Skeletal muscle tissue (tissue), 4 donors: ENCODE results near the gene CEP57L1. TPM values are rescaled to one million over a fixed set of nuclear protein-coding genes. Genes with fewer than 3 reads are reported as not detected.
"Not testable (repeated sequence)": the region's sequence is repeated elsewhere in the genome, so short reads cannot be mapped to it uniquely, and the experiment has no call there.

ENCODE experiments used
- H3K27ac ChIP-seq: one replicate; pipeline ENCODE4 v1.7.0; 2013; ENCODE audit warnings: mild to moderate bottlenecking, low read depth, low read length, inconsistent platforms
- H3K27me3 ChIP-seq, 3 donors: one replicate each; pipeline ENCODE4 v1.7.0; 2013; ENCODE audit warnings: low read length in 3 of 3; ENCODE audit not compliant: control insufficient read depth in 3 of 3, insufficient read depth in 3 of 3
- H3K36me3 ChIP-seq, 3 donors: one replicate each; pipeline ENCODE4 v1.7.0; 2013; ENCODE audit warnings: low read length in 3 of 3; ENCODE audit not compliant: control insufficient read depth in 3 of 3, insufficient read depth in 3 of 3
- H3K4me1 ChIP-seq, 3 donors: one replicate each; pipeline ENCODE4 v1.7.0; 2013; ENCODE audit warnings: low read length in 3 of 3, mild to moderate bottlenecking in 3 of 3; ENCODE audit not compliant: control insufficient read depth in 3 of 3, insufficient read depth in 3 of 3
- H3K4me3 ChIP-seq, 3 donors: one replicate each; pipeline ENCODE4 v1.7.0; 2013; ENCODE audit warnings: low read length in 3 of 3
- H3K9ac ChIP-seq, 3 donors: one replicate each; pipeline ENCODE4 v1.7.0; 2013; ENCODE audit warnings: low read length in 3 of 3, mild to moderate bottlenecking in 3 of 3, moderate library complexity in 2 of 3, low read depth in 1 of 3
- H3K9me3 ChIP-seq, 3 donors: one replicate each; pipeline ENCODE4 v1.7.0; 2013; ENCODE audit warnings: low read length in 3 of 3; ENCODE audit not compliant: control insufficient read depth in 3 of 3
- total RNA-seq: library from RNA; depleted of rRNA; stranded (reverse); fragments of >200 nt; gene quantifications from one replicate; pipeline ENCODE4 v1.2.3, GENCODE V29; 2014
- donor health status: Osteomylitis.

Gene CEP57L1
- total RNA-seq, 1 donor from 2014 or later: 20.4 TPM

- Histone ChIP-seq H3K36me3 (no peaks in the 10 kb centered on the region), H3K9ac (no peak overlapping the region), H3K9me3 (no peaks in the 10 kb centered on the region), H3K4me3 (no peak overlapping the region), H3K27ac (no peak overlapping the region), H3K27me3 (peaks cover 0 to 6% (median 2%) of the 10 kb centered on the region in 3 donors), H3K4me1 (no peaks in the 10 kb centered on the region)
Observed at GRCh38 chr6:109182578-109182977, 87.3 kb downstream of the CEP57L1 start.

GRCh38 chr6:109183109-109183650, 87.9 kb downstream of the CEP57L1 start:
- Histone ChIP-seq H3K27ac (no peak overlapping the region), H3K27me3 (peaks cover 0 to 6% (median 2%) of the 10 kb centered on the region in 3 donors), H3K4me1 (peaks cover 0 to 4% (median 0%) of the 10 kb centered on the region in 3 donors), H3K36me3 (no peaks in the 10 kb centered on the region), H3K4me3 (no peak overlapping the region), H3K9me3 (no peaks in the 10 kb centered on the region), H3K9ac (no peak overlapping the region)

DNA sequence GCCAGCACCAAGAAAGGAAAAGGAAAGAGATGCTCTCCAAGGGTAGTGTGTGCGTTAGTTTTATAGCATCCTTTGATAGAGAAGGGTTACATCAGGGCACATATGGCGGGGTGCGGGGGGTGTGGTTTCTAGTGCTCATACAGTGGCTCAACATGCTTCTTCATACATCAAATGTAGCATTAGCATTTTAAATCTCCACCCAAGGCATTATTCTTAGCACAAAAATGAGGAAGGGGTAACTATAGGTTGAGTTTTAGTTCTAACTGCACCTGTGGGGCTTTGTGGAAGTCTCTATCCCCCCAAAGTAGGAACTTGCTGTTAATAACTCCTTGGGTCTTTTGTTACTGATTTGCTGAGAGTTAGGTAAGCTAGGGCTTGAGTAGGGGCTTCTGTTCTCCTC, 89.3 kb downstream of the CEP57L1 start:
- H3K4me3 ChIP-seq: no peak overlapping the region
- H3K4me1 ChIP-seq: peaks cover 0 to 4% (median 0%) of the 10 kb centered on the region in 3 donors
- no peak overlapping the region for H3K27ac ChIP-seq
- H3K9me3 ChIP-seq: no peaks in the 10 kb centered on the region
- H3K9ac ChIP-seq: no peak overlapping the region
- H3K36me3 ChIP-seq: no peaks in the 10 kb centered on the region
- H3K27me3 ChIP-seq: peaks cover 0 to 6% (median 2%) of the 10 kb centered on the region in 3 donors

DNA sequence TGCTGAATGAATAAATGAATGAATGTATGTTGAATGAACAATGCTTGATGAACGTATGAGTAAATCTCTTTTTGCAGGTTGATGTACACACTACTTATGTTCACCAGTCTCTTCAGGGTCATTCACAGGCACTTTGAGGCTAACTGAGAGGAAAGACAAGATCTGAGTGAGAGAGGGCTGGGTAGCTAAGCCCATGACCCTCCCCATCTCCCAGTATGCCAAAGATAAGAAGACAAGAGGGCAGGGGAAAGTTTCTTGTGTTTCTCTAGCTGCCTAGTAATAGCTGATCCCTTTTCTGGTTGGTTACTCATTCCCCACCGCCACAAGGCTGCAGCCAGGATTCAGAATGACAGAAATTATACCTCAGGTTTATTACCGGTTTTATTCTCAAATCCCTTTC, 90.7 kb downstream of the CEP57L1 start:
- Histone ChIP-seq H3K9ac (no peak overlapping the region), H3K9me3 (no peaks in the 10 kb centered on the region), H3K36me3 (no peaks in the 10 kb centered on the region), H3K27ac (no peak overlapping the region), H3K27me3 (peaks cover 0 to 2% (median 2%) of the 10 kb centered on the region in 3 donors), H3K4me3 (no peak overlapping the region), H3K4me1 (peaks cover 0 to 4% (median 0%) of the 10 kb centered on the region in 3 donors)

DNA sequence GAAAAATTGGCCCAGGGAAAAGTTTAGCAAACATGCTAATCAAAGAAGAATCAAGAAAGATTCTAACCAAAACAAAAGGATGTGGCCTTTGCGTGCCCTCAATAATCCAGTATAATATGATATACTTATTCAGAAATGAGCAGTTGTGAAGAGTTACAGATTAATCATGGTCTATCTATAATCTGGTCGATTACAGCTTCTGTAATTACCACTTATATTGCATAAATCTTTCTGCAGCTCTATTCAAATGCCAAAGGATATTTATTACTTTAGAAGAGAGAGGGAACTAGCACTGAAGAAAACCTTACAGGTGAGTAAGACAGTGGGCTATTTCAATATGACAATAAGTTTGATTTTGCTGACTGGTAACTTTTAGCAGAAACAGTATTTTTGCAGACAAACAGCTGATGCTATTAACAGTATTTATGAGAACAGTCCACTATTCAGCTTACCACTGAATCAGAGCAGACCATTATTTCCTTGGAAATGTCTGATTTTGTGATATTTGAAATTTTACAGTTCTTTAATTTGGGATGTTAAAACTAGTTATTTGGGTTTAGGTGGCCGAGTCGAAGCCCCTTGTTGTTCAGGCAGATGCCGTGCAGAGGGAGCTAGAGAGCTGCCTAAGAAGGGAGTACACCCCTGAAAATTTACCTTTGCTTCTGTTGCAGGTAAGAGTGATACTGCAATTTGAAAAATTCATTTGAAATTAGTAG, 92.2 kb downstream of the CEP57L1 start:
- no peaks in the 10 kb centered on the region for H3K27me3 ChIP-seq
- H3K36me3 ChIP-seq: no peaks in the 10 kb centered on the region
- H3K4me3 ChIP-seq: no peak overlapping the region
- peaks cover 0 to 4% (median 0%) of the 10 kb centered on the region in 3 donors for H3K4me1 ChIP-seq
- H3K9ac ChIP-seq: peak overlapping the region in 1 of 3 donors; percentile 34
- no peaks in the 10 kb centered on the region for H3K9me3 ChIP-seq
- H3K27ac ChIP-seq: no peak overlapping the region

- Histone ChIP-seq H3K4me3 (no peak overlapping the region), H3K27me3 (no peaks in the 10 kb centered on the region), H3K36me3 (no peaks in the 10 kb centered on the region), H3K9me3 (no peaks in the 10 kb centered on the region), H3K4me1 (peaks cover 0 to 4% (median 0%) of the 10 kb centered on the region in 3 donors), H3K27ac (no peak overlapping the region), H3K9ac (peak overlapping the region in 1 of 3 donors; percentile 34)
Observed at GRCh38 chr6:109188115-109188411, 92.8 kb downstream of the CEP57L1 start.

DNA sequence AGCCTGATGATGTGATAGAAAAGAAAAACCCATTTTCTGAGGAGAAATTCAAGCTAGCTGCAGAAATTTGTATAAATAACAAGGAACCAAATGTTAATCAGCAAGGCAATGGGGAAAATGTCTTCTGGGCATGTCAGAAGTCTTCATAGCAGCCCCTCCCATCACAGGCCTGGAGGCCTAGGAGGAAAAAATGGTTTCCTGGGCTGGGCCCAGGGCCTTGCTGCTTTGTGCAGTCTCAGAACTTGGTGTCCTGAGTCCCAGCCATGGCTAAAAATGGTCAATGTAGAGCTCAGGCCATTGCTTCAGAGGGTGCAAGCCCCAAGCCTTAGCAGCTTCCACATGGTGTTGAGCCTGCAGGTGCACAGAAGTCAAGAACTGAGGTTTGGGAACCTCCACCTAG, 96.1 kb downstream of the CEP57L1 start:
- not testable (repeated sequence) for H3K36me3 ChIP-seq, H3K9me3 ChIP-seq, H3K4me1 ChIP-seq, H3K9ac ChIP-seq, H3K27me3 ChIP-seq, H3K27ac ChIP-seq, H3K4me3 ChIP-seq

DNA sequence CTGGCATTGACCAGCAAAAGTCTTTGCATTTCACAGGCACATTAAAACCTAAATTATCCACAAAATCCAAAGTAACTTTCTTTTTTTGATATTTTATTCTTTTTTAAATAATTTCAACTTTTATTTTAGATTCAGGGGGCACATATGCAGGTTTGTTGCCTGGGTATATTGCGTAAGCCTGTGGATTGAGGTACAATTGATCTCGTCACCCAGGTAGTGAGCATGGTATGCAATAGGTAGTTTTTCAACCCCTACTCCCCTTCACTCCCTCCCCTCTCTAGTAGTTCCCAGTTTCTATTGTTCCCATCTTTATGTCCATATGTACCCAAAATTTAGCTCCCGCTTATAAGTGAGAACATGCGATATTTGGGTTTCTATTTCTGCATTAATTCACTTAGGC, 97.6 kb downstream of the CEP57L1 start:
- H3K27me3 ChIP-seq: no peaks in the 10 kb centered on the region
- no peaks in the 10 kb centered on the region for H3K36me3 ChIP-seq
- H3K9me3 ChIP-seq: no peaks in the 10 kb centered on the region
- peaks cover 2 to 8% (median 4%) of the 10 kb centered on the region in 3 donors for H3K4me1 ChIP-seq
- no peak overlapping the region for H3K27ac ChIP-seq
- H3K4me3 ChIP-seq: no peak overlapping the region
- no peak overlapping the region for H3K9ac ChIP-seq

DNA sequence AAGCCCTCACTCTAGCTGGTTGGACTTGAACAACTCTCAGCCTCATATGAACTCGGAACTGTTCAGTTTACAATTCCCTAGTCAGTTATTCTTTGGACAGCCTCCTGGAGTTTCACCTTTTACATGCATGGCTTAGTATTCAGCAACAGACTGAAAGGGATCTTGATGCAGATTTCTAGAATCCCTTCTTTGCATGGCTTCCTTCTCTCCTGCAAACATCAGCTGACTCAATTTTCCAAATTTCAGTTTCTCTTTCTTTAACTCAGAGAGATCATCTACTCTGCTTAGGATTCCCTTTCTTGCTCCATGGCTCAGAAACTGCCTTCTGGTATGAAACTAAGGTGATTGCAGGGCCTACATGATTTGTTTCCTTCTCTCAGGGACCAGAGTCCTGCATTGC, 99.6 kb downstream of the CEP57L1 start:
- no peak overlapping the region for H3K9ac ChIP-seq
- H3K4me3 ChIP-seq: no peak overlapping the region
- no peaks in the 10 kb centered on the region for H3K36me3 ChIP-seq
- no peak overlapping the region for H3K27ac ChIP-seq
- H3K27me3 ChIP-seq: no peaks in the 10 kb centered on the region
- peaks cover 2 to 5% (median 4%) of the 10 kb centered on the region in 3 donors for H3K4me1 ChIP-seq
- H3K9me3 ChIP-seq: no peaks in the 10 kb centered on the region

- Histone ChIP-seq H3K9ac (no peak overlapping the region), H3K27ac (no peak overlapping the region), H3K36me3 (no peaks in the 10 kb centered on the region), H3K9me3 (no peaks in the 10 kb centered on the region), H3K4me1 (peaks cover 2 to 5% (median 4%) of the 10 kb centered on the region in 3 donors), H3K27me3 (no peaks in the 10 kb centered on the region), H3K4me3 (no peak overlapping the region)
Observed at GRCh38 chr6:109197061-109197460, 101.8 kb downstream of the CEP57L1 start.
